Prostate gland (tissue), 2 donors: ENCODE results near the gene KLHDC4. TPM values are rescaled to one million over a fixed set of nuclear protein-coding genes. Genes with fewer than 3 reads are reported as not detected.

Source experiments
- DNase-seq: peaks from one replicate; pipeline ENCODE4 v3.0.0-alpha.2; 2019; ENCODE audit warnings: low spot score
- H3K27ac ChIP-seq, 2 donors: fragments of 200-600 bp; sonication (generic); 2 replicates each; pipeline ENCODE4 v1.5.1; 2017 to 2019
- H3K27me3 ChIP-seq: fragments of 200-600 bp; sonication (generic); replicated peaks from 2 replicates; pipeline ENCODE4 v1.5.1; 2019; ENCODE audit not compliant: insufficient read depth
- H3K36me3 ChIP-seq, 2 donors: fragments of 200-600 bp; sonication (generic); 1 replicate in 1 of 2; 2 replicates in 1 of 2; pipeline versions ENCODE4 v1.5.1 to v1.8.1; 2017 to 2019
- H3K4me1 ChIP-seq: fragments of 200-600 bp; sonication (generic); replicated peaks from 2 replicates; pipeline ENCODE4 v1.5.1; 2019
- H3K4me3 ChIP-seq, 2 donors: fragments of 200-600 bp; sonication (generic); 2 replicates each; pipeline ENCODE4 v1.5.1; 2017 to 2019
- H3K9me3 ChIP-seq: fragments of 200-600 bp; sonication (generic); 2 replicates; pipeline ENCODE4 v1.5.1; 2017
- POLR2A ChIP-seq: fragments of 450-650 bp; IDR thresholded peaks from one replicate; pipeline ENCODE4 v1.6.1; 2016; ENCODE audit warnings: antibody characterized with exemption, mild to moderate bottlenecking
- POLR2AphosphoS5 ChIP-seq: sonication (generic); formaldehyde crosslinking; IDR thresholded peaks from one replicate; pipeline ENCODE4 v1.6.1; 2017; ENCODE audit warnings: antibody characterized with exemption
- WGBS: methylation state at CpG from one replicate; pipeline ENCODE4 v1.1.5; 2018; 5-methylcytosine and 5-hydroxymethylcytosine counted together
- intact Hi-C: fragments of 100-400 bp; cut with DNase I; formaldehyde crosslinking; loops from one replicate; pipeline ENCODE4 v1.14.2; 2022
- total RNA-seq, 2 donors: library from RNA; depleted of rRNA; stranded (reverse); fragments of >200 nt; gene quantifications; one replicate each; pipeline ENCODE4 v1.1.0, GENCODE V29; 2016
- TF ChIP-seq, protein P1 (sequence below), 4 experiments: fragments of 200-600 bp in 2 of 4; fragments of 450-650 bp in 2 of 4; sonication (generic) in 2 of 4; IDR thresholded peaks; 1 replicate in 3 of 4; 2 replicates in 1 of 4; pipeline ENCODE4 v1.5.1; 2016 to 2019; ENCODE audit warnings: antibody characterized with exemption in 4 of 4, mild to moderate bottlenecking in 2 of 4, moderate library complexity in 2 of 4

The KLHDC4 gene
- total RNA-seq, 2 donors from 2014 or later = 28.2 to 56.4 TPM

DNA sequence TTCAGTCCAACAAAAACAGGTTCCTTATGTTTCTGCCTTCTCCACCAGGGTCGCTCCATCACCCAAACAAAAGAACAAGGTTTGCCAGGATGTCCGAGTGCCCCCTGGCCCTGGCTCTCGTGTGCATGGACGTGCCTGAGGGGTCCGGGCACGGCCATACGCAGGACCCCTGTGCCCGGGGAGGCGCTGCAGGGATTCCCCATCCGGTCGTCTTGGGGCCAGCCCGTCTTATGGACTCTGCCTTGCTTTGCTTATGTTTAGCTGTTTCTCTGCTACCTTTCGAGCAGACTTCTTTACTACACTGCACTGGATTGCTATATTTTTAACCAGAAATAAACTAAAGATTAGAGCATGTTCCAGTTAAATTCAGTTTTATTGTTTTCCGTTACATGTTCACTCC lies 68.0 kb downstream of the KLHDC4 start:
- Histone ChIP-seq H3K27ac (no peak overlapping the region), H3K4me3 (no peak overlapping the region), H3K4me1 (no peaks in the 10 kb centered on the region), H3K9me3 (no peaks in the 10 kb centered on the region), H3K36me3 (no peaks in the 10 kb centered on the region), H3K27me3 (no peaks in the 10 kb centered on the region)
- WGBS = 92% methylated on average over 14 of the region's 14 CpGs
- no peak for DNase-seq
- intact Hi-C loops = no loop called here
- TF ChIP-seq POLR2AphosphoS5 (no peak), POLR2A (no peak)
- TF ChIP-seq, protein P1, sequence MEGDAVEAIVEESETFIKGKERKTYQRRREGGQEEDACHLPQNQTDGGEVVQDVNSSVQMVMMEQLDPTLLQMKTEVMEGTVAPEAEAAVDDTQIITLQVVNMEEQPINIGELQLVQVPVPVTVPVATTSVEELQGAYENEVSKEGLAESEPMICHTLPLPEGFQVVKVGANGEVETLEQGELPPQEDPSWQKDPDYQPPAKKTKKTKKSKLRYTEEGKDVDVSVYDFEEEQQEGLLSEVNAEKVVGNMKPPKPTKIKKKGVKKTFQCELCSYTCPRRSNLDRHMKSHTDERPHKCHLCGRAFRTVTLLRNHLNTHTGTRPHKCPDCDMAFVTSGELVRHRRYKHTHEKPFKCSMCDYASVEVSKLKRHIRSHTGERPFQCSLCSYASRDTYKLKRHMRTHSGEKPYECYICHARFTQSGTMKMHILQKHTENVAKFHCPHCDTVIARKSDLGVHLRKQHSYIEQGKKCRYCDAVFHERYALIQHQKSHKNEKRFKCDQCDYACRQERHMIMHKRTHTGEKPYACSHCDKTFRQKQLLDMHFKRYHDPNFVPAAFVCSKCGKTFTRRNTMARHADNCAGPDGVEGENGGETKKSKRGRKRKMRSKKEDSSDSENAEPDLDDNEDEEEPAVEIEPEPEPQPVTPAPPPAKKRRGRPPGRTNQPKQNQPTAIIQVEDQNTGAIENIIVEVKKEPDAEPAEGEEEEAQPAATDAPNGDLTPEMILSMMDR (IDR thresholded peaks at IDR 0.05) = no peak

DNA sequence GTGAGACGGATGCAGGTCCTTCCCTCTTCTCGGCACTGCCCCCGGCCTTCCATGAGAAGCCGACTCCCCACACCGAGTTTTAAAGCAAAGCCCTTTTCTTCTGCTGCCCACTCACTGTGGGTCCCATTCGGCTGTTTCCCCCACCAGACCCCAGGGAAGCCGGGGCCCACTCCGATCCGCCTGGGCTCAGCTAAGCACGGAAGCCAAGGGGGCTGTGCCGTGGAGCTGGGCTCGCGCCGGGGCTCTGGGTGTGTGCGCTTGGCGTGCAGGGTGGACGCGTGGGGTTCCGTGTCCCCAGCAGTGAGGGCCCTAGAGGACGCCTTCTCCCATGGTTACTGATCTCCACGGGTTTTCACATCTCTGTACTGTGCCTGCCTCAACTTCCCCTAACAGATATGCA lies 68.5 kb downstream of the KLHDC4 start:
- Histone ChIP-seq H3K27me3 (no peaks in the 10 kb centered on the region), H3K4me1 (no peaks in the 10 kb centered on the region), H3K36me3 (no peaks in the 10 kb centered on the region), H3K9me3 (no peaks in the 10 kb centered on the region), H3K4me3 (no peak overlapping the region), H3K27ac (no peak overlapping the region)
- TF ChIP-seq POLR2AphosphoS5 = no peak
- TF ChIP-seq POLR2A = no peak
- TF ChIP-seq, protein P1 (IDR thresholded peaks at IDR 0.05) = no peak
- intact Hi-C loops = no loop called here
- WGBS = 93% methylated on average over 21 of the region's 21 CpGs
- DNase-seq = no peak

DNA sequence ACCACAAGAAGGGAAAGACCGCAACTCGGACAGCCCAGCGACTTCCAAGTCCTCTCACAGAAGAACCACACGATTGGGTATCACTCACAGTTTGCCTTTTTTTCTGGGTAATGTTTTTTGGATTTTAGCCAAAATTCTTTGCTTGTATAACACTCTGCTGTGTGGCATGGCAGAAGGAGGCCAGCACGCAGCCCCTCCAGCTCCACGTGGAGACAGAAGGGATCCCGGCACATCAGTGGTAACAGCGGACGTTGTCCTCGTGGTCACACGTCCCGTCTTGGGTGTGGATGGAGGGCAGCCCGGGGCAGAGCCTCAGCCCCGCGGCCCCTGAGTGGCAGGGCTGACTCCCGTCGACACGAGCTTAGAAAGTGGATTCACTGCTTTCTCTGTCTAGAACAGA lies 69.1 kb downstream of the KLHDC4 start:
- no peak overlapping the region for H3K4me3 ChIP-seq
- no peak overlapping the region for H3K27ac ChIP-seq
- WGBS = 64% methylated on average over 18 of the region's 18 CpGs
- intact Hi-C loops = no loop called here
- H3K4me1 ChIP-seq = no peaks in the 10 kb centered on the region
- H3K27me3 ChIP-seq = no peaks in the 10 kb centered on the region
- TF ChIP-seq, protein P1 (IDR thresholded peaks at IDR 0.05) = no peak
- TF ChIP-seq POLR2A (no peak), POLR2AphosphoS5 (no peak)
- no peaks in the 10 kb centered on the region for H3K36me3 ChIP-seq
- DNase-seq = no peak
- no peaks in the 10 kb centered on the region for H3K9me3 ChIP-seq

DNA sequence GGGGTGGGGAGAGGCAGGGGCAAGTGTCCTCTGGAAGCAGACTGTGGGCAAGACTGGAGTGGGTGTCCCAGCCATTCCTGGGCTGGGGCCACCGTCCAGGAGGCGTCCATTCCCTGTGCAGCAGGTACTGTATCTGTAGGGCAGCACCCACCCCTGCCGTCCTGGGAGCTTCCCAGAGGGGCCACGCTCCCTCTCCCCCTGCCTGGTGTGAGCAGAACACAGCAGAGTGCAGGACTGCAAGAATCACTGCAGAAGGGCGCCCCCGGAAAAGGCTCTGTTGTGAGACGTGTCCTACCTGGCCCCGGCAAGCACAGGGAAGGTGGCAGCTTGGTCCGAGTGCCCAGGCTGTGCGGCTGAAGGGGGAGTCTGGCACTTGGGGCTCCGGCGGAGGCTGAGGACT lies 70.3 kb downstream of the KLHDC4 start:
- H3K9me3 ChIP-seq = no peaks in the 10 kb centered on the region
- intact Hi-C loops = no loop called here
- H3K27me3 ChIP-seq = no peaks in the 10 kb centered on the region
- no peaks in the 10 kb centered on the region for H3K36me3 ChIP-seq
- H3K4me1 ChIP-seq = no peaks in the 10 kb centered on the region
- TF ChIP-seq, protein P1 (IDR thresholded peaks at IDR 0.05) = no peak
- TF ChIP-seq POLR2A = no peak
- no peak for TF ChIP-seq POLR2AphosphoS5
- no peak overlapping the region for H3K27ac ChIP-seq
- no peak overlapping the region for H3K4me3 ChIP-seq
- WGBS = 90% methylated on average over 12 of the region's 12 CpGs
- no peak for DNase-seq

DNA sequence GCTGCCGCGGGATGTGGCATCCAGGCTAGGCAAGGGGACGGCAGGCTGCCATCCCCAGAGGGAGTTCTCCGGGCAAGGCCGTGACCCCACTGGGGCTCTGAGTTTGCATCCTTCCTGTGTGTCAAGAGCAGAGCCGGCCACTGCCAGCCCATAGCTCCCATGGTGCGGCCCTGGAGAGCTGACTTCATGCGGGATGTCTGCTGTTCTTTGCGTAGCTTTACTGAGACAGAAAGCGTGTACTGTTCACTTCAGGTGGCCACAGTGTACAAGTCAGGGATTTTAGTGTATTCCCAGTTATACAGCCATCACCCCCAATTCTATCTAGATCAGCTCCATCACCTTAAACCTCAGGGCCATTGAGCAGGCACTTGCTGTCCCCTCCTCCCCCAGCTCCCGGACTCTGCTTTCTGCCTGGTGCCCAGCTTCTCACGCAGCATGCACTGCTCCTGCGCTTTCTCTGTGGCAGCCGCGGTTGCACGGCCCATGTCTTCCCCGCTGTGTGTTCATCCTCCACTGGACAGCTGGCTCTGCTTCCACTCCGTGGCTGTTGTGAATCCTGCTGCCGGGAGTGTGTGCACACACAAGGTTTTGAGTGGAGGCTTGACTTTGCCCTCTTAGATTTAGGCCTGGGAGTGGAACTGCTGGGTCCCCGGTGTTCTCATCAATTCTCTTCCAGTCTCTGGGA lies 71.2 kb downstream of the KLHDC4 start:
- TF ChIP-seq, protein P1 (IDR thresholded peaks at IDR 0.05) = no peak
- TF ChIP-seq POLR2AphosphoS5 = no peak
- H3K4me1 ChIP-seq = no peaks in the 10 kb centered on the region
- DNase-seq = no peak
- H3K9me3 ChIP-seq = no peaks in the 10 kb centered on the region
- peaks cover 2% of the 10 kb centered on the region for H3K27me3 ChIP-seq
- intact Hi-C loops = no loop called here
- H3K27ac ChIP-seq = no peak overlapping the region
- H3K4me3 ChIP-seq = no peak overlapping the region
- no peaks in the 10 kb centered on the region for H3K36me3 ChIP-seq
- 89% methylated on average over 20 of the region's 20 CpGs for WGBS
